Neural progenitor cell (in vitro differentiated cells): ENCODE results near the gene VWA5B2.

Experiments
- EZH2 ChIP-seq: fragments of 200-600 bp; sonication (generic); IDR thresholded peaks from 2 replicates; pipeline ENCODE4 v1.6.1; 2017; ENCODE audit warnings: antibody characterized with exemption, mild to moderate bottlenecking, moderate library complexity
- TF ChIP-seq, protein P1 (sequence below): fragments of 200-600 bp; sonication (generic); IDR thresholded peaks from 2 replicates; pipeline ENCODE4 v1.5.1; 2017; ENCODE audit warnings: antibody characterized with exemption, mild to moderate bottlenecking

DNA sequence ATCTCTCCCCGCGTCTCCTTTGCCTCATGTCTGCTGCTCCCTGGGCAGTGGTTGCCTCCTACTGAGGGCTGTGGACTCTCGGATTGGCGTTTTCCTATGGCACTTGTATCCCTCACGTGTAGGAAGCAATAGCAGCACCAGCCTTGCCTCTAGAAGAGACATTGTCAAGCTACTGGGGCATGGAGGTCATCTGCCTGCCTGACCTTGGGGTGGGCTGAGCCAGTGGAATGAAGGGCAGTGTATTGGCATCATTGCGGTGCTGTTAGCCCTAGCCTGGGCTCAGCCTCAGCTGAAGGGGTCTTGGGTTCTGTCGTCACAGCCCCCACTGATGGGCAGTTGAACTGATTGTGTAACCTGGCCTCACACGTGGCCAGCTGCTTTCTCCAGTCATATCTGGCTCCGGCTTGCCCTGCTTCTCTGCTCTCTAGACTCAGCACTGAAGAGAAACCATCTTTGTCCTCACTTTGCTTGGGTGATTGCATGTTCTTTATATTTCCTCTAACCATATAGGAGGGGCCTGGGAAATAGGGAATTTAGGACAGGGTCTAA lies 35.3 kb upstream of the VWA5B2 start:
- TF ChIP-seq, protein P1, sequence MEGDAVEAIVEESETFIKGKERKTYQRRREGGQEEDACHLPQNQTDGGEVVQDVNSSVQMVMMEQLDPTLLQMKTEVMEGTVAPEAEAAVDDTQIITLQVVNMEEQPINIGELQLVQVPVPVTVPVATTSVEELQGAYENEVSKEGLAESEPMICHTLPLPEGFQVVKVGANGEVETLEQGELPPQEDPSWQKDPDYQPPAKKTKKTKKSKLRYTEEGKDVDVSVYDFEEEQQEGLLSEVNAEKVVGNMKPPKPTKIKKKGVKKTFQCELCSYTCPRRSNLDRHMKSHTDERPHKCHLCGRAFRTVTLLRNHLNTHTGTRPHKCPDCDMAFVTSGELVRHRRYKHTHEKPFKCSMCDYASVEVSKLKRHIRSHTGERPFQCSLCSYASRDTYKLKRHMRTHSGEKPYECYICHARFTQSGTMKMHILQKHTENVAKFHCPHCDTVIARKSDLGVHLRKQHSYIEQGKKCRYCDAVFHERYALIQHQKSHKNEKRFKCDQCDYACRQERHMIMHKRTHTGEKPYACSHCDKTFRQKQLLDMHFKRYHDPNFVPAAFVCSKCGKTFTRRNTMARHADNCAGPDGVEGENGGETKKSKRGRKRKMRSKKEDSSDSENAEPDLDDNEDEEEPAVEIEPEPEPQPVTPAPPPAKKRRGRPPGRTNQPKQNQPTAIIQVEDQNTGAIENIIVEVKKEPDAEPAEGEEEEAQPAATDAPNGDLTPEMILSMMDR = no peak
- TF ChIP-seq EZH2 = no peak
